Endothelial cell of umbilical vein (primary cell): ENCODE results near the gene ADARB2. TPM values are rescaled to one million over a fixed set of nuclear protein-coding genes. Genes with fewer than 3 reads are reported as not detected.

Experiments
- BruUV-seq: library from RNA; stranded (reverse); fragments of 400-500 nt; replicated peaks from 2 replicates; lab custom pipeline; 2021; lab: Mats Ljungman, UMichigan
- CTCF ChIA-PET: fragments of 300-600, 350-600 bp; sonication (Branson Sonifier 250); formaldehyde crosslinking; loops from one replicate; lab custom pipeline; 2021; ENCODE audit warnings: antibody characterized with exemption, inconsistent platforms; lab: Charles Lee
- POLR2A ChIA-PET: fragments of 300-600, 350-600 bp; sonication (Branson Sonifier 250); formaldehyde crosslinking; loops from one replicate; lab custom pipeline; 2021; ENCODE audit warnings: antibody characterized with exemption, inconsistent platforms; lab: Charles Lee
- DNase-seq: peaks from one replicate; pipeline ENCODE4 v3.0.0-alpha.2; 2011; ENCODE audit warnings: low read depth, low spot score
- FAIRE-seq: peaks from 2 replicates; lab custom pipeline; 2011; peaks lifted over from hg19 to GRCh38; lab: Jason Lieb, UNC
- H2AFZ ChIP-seq: 2 replicates; pipeline ENCODE4 v1.6.0; 2012; ENCODE audit warnings: low read depth, low read length, control low read depth, inconsistent platforms
- H3K27ac ChIP-seq: 2 replicates; pipeline ENCODE4 v1.5.1; 2011; ENCODE audit warnings: low read depth, mild to moderate bottlenecking, control low read depth, low read length, moderate library complexity; ENCODE audit not compliant: insufficient read depth
- H3K27me3 ChIP-seq, 2 experiments: 2 replicates each; pipeline versions ENCODE4 v1.6.0 to v1.6.1; 2011; ENCODE audit warnings: low read length in 2 of 2, mixed read lengths in 1 of 2; ENCODE audit not compliant: control insufficient read depth in 2 of 2, insufficient read depth in 2 of 2
- H3K36me3 ChIP-seq, 2 experiments: 2 replicates in 1 of 2; 3 replicates in 1 of 2; pipeline ENCODE4 v1.5.1; 2011; ENCODE audit warnings: low read length in 2 of 2, mild to moderate bottlenecking in 1 of 2, moderate library complexity in 1 of 2; ENCODE audit not compliant: control insufficient read depth in 2 of 2, insufficient read depth in 2 of 2; ENCODE audit errors: extremely low read depth in 1 of 2
- H3K4me1 ChIP-seq: 3 replicates; pipeline ENCODE4 v1.5.1; 2011; ENCODE audit warnings: mild to moderate bottlenecking, low read length; ENCODE audit not compliant: control insufficient read depth, insufficient read depth; ENCODE audit errors: extremely low read depth
- H3K4me2 ChIP-seq: 2 replicates; pipeline ENCODE4 v1.6.1; 2011; ENCODE audit warnings: low read length, control low read depth, mixed read lengths; ENCODE audit not compliant: insufficient read depth
- H3K4me3 ChIP-seq, 3 experiments: fragments of 200-600 bp in 1 of 3; sonication (generic), shearing (Covaris generic) in 1 of 3; replicated peaks in 1 of 3; 2 replicates each; pipeline ENCODE4 v1.5.1; 2011 to 2016; ENCODE audit warnings: control low read depth in 3 of 3, low read length in 3 of 3, mild to moderate bottlenecking in 2 of 3, inconsistent platforms in 1 of 3, low read depth in 1 of 3, moderate library complexity in 1 of 3; ENCODE audit not compliant: insufficient read depth in 1 of 3
- H3K79me2 ChIP-seq: 2 replicates; pipeline ENCODE4 v1.6.0; 2012; ENCODE audit warnings: low read length, inconsistent platforms; ENCODE audit not compliant: control insufficient read depth, insufficient read depth
- H3K9ac ChIP-seq: replicated peaks from 2 replicates; pipeline ENCODE3; 2011; ENCODE audit warnings: low read length, control low read depth; ENCODE audit not compliant: insufficient read depth; ENCODE audit errors: extremely low read depth
- H3K9me1 ChIP-seq: replicated peaks from 3 replicates; pipeline ENCODE4 v1.6.0; 2011; ENCODE audit warnings: mild to moderate bottlenecking, low read length; ENCODE audit not compliant: control insufficient read depth, insufficient read depth; ENCODE audit errors: extremely low read depth
- H3K9me3 ChIP-seq: replicated peaks from 2 replicates; pipeline ENCODE4 v1.5.1; 2012; ENCODE audit warnings: low read length, inconsistent platforms; ENCODE audit not compliant: control insufficient read depth, insufficient read depth
- H4K20me1 ChIP-seq: replicated peaks from 2 replicates; pipeline ENCODE3; 2011; ENCODE audit warnings: mild to moderate bottlenecking, low read length; ENCODE audit not compliant: control insufficient read depth, insufficient read depth; ENCODE audit errors: extremely low read depth
- EZH2 ChIP-seq: IDR thresholded peaks from 2 replicates; pipeline ENCODE4 v1.6.1; 2012; ENCODE audit warnings: borderline replicate concordance, low read depth, mild to moderate bottlenecking, moderate library complexity, low read length, inconsistent platforms; ENCODE audit not compliant: severe bottlenecking
- FOS ChIP-seq: IDR thresholded peaks from 2 replicates; pipeline ENCODE4 v1.6.1; 2011; ENCODE audit warnings: mild to moderate bottlenecking, low read length, moderate library complexity, borderline replicate concordance; ENCODE audit not compliant: insufficient read depth
- GATA2 ChIP-seq: IDR thresholded peaks from 2 replicates; pipeline ENCODE4 v1.7.0; 2011; ENCODE audit warnings: low read depth, mild to moderate bottlenecking, moderate library complexity, mixed read lengths, low read length; ENCODE audit not compliant: insufficient read length, insufficient read depth
- JUN ChIP-seq: IDR thresholded peaks from 2 replicates; pipeline ENCODE4 v1.6.1; 2011; ENCODE audit warnings: borderline replicate concordance, low read depth; ENCODE audit not compliant: insufficient read length, insufficient read depth
- MYC ChIP-seq: IDR thresholded peaks from one replicate; pipeline ENCODE4 v1.6.1; 2011; ENCODE audit warnings: mild to moderate bottlenecking, low read depth, low read length
- POLR2A ChIP-seq: IDR thresholded peaks from 2 replicates; pipeline ENCODE4 v1.6.1; 2012; ENCODE audit warnings: low read depth, mild to moderate bottlenecking, control low read depth, low read length
- POLR2AphosphoS5 ChIP-seq: IDR thresholded peaks from 2 replicates; pipeline ENCODE4 v1.6.1; 2012; ENCODE audit warnings: low read depth, mild to moderate bottlenecking, control low read depth, low read length, moderate library complexity; ENCODE audit not compliant: insufficient read depth
- dilution Hi-C: fragments of 300-500 bp; cut with MboI; formaldehyde crosslinking; loops from one replicate; pipeline ENCODE4 v1.15.0; 2019; ENCODE audit warnings: low sequenced_read_pairs; ENCODE audit not compliant: extremely low pct_ligation_motif_present
- intact Hi-C: fragments of 100-400 bp; cut with micrococcal nuclease; formaldehyde crosslinking; loops from one replicate; pipeline ENCODE4 v1.10.0; 2022
- polyA plus RNA-seq, 4 experiments: library from polyadenylated mRNA; depleted of rRNA in 3 of 4; stranded (reverse) in 3 of 4; unstranded in 1 of 4; fragments of >200 nt; gene quantifications; 2 replicates each; pipeline versions ENCODE4 v1.2.1 to v1.2.3, GENCODE V29; 2011 to 2012; ENCODE audit warnings: missing spikeins in 1 of 4
- total RNA-seq: library from RNA; stranded (reverse); gene quantifications from 2 replicates; pipeline ENCODE4 v1.2.3, GENCODE V29; 2021
- TF ChIP-seq, protein P1 (sequence below): IDR thresholded peaks from 2 replicates; pipeline ENCODE4 v1.6.1; 2011; ENCODE audit not compliant: insufficient read depth, insufficient read length
- TF ChIP-seq, protein P2 (sequence below), 2 donors: IDR thresholded peaks; 1 replicate in 1 of 2; 2 replicates in 1 of 2; pipeline ENCODE4 v1.5.1; 2011; ENCODE audit warnings: low read length in 2 of 2, mild to moderate bottlenecking in 2 of 2, moderate library complexity in 2 of 2, control low read depth in 1 of 2, inconsistent platforms in 1 of 2, low read depth in 1 of 2; ENCODE audit not compliant: insufficient read depth in 1 of 2; ENCODE audit errors: extremely low read depth in 1 of 2

The ADARB2 gene
- total and polyA plus RNA-seq, 2 donors (not counting 3 experiments of a cell fraction or from before 2014, with no cell fraction given): not detected

DNA sequence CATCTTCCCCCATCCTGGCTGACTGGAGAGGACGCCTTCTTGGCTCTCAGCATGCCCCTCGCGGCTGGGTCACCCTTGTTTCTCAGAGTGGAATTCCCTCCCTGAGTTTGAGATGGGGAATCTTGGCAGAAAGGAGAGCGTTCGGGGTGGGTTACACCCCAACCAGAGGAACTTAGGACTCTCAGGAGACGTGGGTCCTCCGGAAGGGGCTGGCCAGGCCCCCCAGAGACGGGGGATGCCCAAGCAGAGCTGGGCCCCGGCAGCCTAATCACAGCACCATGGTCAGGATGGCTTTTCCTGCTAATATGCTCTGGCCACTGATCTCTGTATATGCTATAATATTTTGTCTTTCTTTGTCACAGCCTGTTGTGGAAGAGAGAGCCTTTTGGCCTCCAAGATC, 466.8 kb downstream of the ADARB2 start:
- TF ChIP-seq, protein P1, sequence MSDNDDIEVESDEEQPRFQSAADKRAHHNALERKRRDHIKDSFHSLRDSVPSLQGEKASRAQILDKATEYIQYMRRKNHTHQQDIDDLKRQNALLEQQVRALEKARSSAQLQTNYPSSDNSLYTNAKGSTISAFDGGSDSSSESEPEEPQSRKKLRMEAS: no peak
- intact Hi-C loops: no loop called here
- no peaks in the 10 kb centered on the region for H4K20me1 ChIP-seq
- no peak overlapping the region for H3K9ac ChIP-seq
- H3K27ac ChIP-seq: no peak overlapping the region
- no peak overlapping the region for H2AFZ ChIP-seq
- BruUV-seq: no TSS peak
- no peaks in the 10 kb centered on the region for H3K4me1 ChIP-seq
- H3K27me3 ChIP-seq: no peaks in the 10 kb centered on the region
- no peaks in the 10 kb centered on the region for H3K9me1 ChIP-seq
- ChIA-PET POLR2A (no interaction called here), CTCF (no interaction called here)
- H3K36me3 ChIP-seq: no peaks in the 10 kb centered on the region
- no peaks in the 10 kb centered on the region for H3K79me2 ChIP-seq
- FAIRE-seq (no peak), DNase-seq (no peak)
- no peak overlapping the region for H3K4me2 ChIP-seq
- H3K9me3 ChIP-seq: no peaks in the 10 kb centered on the region
- H3K4me3 ChIP-seq: no peak overlapping the region
- dilution Hi-C loops: no loop called here

DNA sequence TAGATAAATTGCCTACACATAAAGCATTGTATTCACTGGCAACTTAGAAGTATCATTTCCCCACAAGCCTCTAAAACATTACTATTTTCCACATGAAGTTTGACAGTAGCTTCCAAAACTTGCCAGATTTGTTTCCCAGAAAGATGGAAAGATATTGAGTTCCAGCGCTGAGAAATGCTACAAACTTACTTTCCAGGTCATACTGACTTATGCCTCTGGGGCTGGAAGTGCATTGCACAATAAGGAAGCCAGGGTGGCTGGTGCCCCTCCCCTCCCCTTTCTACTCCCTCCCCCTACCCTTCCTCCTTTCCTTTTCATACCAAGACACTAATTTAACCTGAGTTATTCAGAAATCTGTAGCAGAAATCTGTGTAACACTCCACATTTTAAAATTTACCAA, 468.5 kb downstream of the ADARB2 start:
- Histone ChIP-seq H3K79me2 (no peaks in the 10 kb centered on the region), H4K20me1 (no peaks in the 10 kb centered on the region), H3K27me3 (no peaks in the 10 kb centered on the region), H3K9ac (no peak overlapping the region), H3K27ac (no peak overlapping the region), H3K36me3 (no peaks in the 10 kb centered on the region), H3K4me1 (no peaks in the 10 kb centered on the region), H3K9me1 (no peaks in the 10 kb centered on the region), H3K9me3 (no peaks in the 10 kb centered on the region), H3K4me3 (no peak overlapping the region), H3K4me2 (no peak overlapping the region), H2AFZ (no peak overlapping the region)
- intact Hi-C loops: no loop called here
- no peak for FAIRE-seq
- ChIA-PET CTCF (no interaction called here), POLR2A (no interaction called here)
- DNase-seq: no peak
- no TSS peak for BruUV-seq
- dilution Hi-C loops: no loop called here
- no peak for TF ChIP-seq JUN
- TF ChIP-seq FOS: no peak
- no peak for TF ChIP-seq GATA2
- TF ChIP-seq, protein P1: no peak
- TF ChIP-seq POLR2AphosphoS5: no peak
- no peak for TF ChIP-seq EZH2
- no peak for TF ChIP-seq POLR2A
- TF ChIP-seq MYC: no peak
- TF ChIP-seq, protein P2, sequence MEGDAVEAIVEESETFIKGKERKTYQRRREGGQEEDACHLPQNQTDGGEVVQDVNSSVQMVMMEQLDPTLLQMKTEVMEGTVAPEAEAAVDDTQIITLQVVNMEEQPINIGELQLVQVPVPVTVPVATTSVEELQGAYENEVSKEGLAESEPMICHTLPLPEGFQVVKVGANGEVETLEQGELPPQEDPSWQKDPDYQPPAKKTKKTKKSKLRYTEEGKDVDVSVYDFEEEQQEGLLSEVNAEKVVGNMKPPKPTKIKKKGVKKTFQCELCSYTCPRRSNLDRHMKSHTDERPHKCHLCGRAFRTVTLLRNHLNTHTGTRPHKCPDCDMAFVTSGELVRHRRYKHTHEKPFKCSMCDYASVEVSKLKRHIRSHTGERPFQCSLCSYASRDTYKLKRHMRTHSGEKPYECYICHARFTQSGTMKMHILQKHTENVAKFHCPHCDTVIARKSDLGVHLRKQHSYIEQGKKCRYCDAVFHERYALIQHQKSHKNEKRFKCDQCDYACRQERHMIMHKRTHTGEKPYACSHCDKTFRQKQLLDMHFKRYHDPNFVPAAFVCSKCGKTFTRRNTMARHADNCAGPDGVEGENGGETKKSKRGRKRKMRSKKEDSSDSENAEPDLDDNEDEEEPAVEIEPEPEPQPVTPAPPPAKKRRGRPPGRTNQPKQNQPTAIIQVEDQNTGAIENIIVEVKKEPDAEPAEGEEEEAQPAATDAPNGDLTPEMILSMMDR (IDR thresholded peaks at IDR 0.05; ENCODE audit: extremely low read depth in 1 of 2, insufficient read depth in 1 of 2, low read depth in 1 of 2, low read length in 2 of 2): no peak
